K562 (cell line): Measurements from ENCODE around the gene CBFA2T2. TPM values are rescaled to one million over a fixed set of nuclear protein-coding genes. Genes with fewer than 3 reads are reported as not detected.

Source experiments
- CCAR2 ChIP-seq: fragments of 200-400 bp; formaldehyde crosslinking; IDR thresholded peaks from 2 replicates; pipeline ENCODE4 v1.6.1; 2017; ENCODE audit warnings: mild to moderate bottlenecking, low read depth, low read length
- CSDE1 ChIP-seq, 2 experiments: fragments of 450-650 bp; IDR thresholded peaks; 2 replicates each; pipeline ENCODE4 v1.6.1; 2016; ENCODE audit warnings: mild to moderate bottlenecking in 1 of 2
- LCOR ChIP-seq: sonication (generic); formaldehyde crosslinking; IDR thresholded peaks from 2 replicates; pipeline ENCODE4 v1.8.0; 2022; ENCODE audit warnings: mild to moderate bottlenecking, missing genetic modification reagents
- NCOA4 ChIP-seq: fragments of 450-650 bp; IDR thresholded peaks from 2 replicates; pipeline ENCODE4 v1.6.1; 2018; ENCODE audit warnings: mild to moderate bottlenecking; ENCODE audit not compliant: partially characterized antibody
- RAD51 ChIP-seq: fragments of 450-650 bp; IDR thresholded peaks from 2 replicates; pipeline ENCODE4 v1.7.1; 2016; ENCODE audit warnings: low read depth, mild to moderate bottlenecking, borderline replicate concordance
- RCOR1 ChIP-seq, 2 experiments: IDR thresholded peaks; 2 replicates each; pipeline ENCODE4 v1.6.1; 2012; ENCODE audit warnings: low read depth in 2 of 2, low read length in 2 of 2, borderline replicate concordance in 1 of 2, improper control_type of control experiment in 1 of 2
- RUNX1 ChIP-seq: sonication (generic); IDR thresholded peaks from 2 replicates; pipeline ENCODE4 v1.6.1; 2016; ENCODE audit warnings: antibody characterized with exemption, low read depth
- SAFB2 ChIP-seq: fragments of 200-400 bp; formaldehyde crosslinking; IDR thresholded peaks from 2 replicates; pipeline ENCODE4 v1.6.1; 2018; ENCODE audit warnings: borderline replicate concordance, low read length, low read depth, moderate library complexity; ENCODE audit not compliant: severe bottlenecking
- ZNF24 ChIP-seq: fragments of 450-650 bp; IDR thresholded peaks from 2 replicates; pipeline ENCODE4 v1.6.1; 2016
- polyA plus RNA-seq, 8 experiments: library from polyadenylated mRNA; depleted of rRNA in 4 of 8; stranded (reverse) in 5 of 8; unstranded in 3 of 8; fragments of >200 nt; fragmentation: Nextera tagmentation in 2 of 8; fragmentation: Illumina TruSeq in 1 of 8; extraction: Ambion mirVana in 2 of 8; extraction: Trizol in 1 of 8; gene quantifications; 2 replicates each; pipeline versions ENCODE4 v1.2.1 to v1.2.3, GENCODE V29; 2011 to 2014; ENCODE audit warnings: inconsistent platforms in 1 of 8, missing spikeins in 1 of 8
- total RNA-seq, 7 experiments: library from RNA; depleted of rRNA in 6 of 7; stranded (reverse); fragments of >200 nt in 6 of 7; fragmentation: Illumina TruSeq in 2 of 7; extraction: Trizol in 2 of 7; gene quantifications; 2 replicates each; pipeline versions ENCODE4 v1.2.1 to v1.2.3, GENCODE V29; 2011 to 2021; ENCODE audit warnings: low replicate concordance in 1 of 7
- TF ChIP-seq, protein P1 (sequence below): fragments of 450-650 bp; IDR thresholded peaks from 2 replicates; pipeline ENCODE4 v1.7.0; 2016; ENCODE audit warnings: borderline replicate concordance
- TF ChIP-seq, protein P2 (sequence below), 2 experiments: IDR thresholded peaks in 1 of 2; conservative IDR thresholded peaks in 1 of 2; 2 replicates each; pipeline ENCODE4 v1.6.1; 2016; ENCODE audit warnings: low read depth in 2 of 2, mild to moderate bottlenecking in 1 of 2, missing compliant biosample characterization in 1 of 2, missing genetic modification characterization in 1 of 2, moderate library complexity in 1 of 2
- TF ChIP-seq, protein P3 (sequence below), 2 experiments: fragments of 450-650 bp in 1 of 2; IDR thresholded peaks; 2 replicates each; pipeline ENCODE4 v1.6.1; 2011 to 2017; ENCODE audit warnings: low read depth in 2 of 2, antibody characterized with exemption in 1 of 2, borderline replicate concordance in 1 of 2, low read length in 1 of 2, mild to moderate bottlenecking in 1 of 2, mixed read lengths in 1 of 2; ENCODE audit not compliant: control insufficient read depth in 1 of 2
- TF ChIP-seq, protein P4 (sequence below): conservative IDR thresholded peaks from 2 replicates; pipeline ENCODE4 v1.6.1; 2011; ENCODE audit warnings: low read depth, mild to moderate bottlenecking, low read length; ENCODE audit not compliant: control insufficient read depth

The CBFA2T2 gene
- total and polyA plus RNA-seq, 9 of the 15 experiments (the other 6 are each of a cell fraction or from before 2014, with no cell fraction given): 0.27 to 9.6 (median 5.8) TPM

DNA sequence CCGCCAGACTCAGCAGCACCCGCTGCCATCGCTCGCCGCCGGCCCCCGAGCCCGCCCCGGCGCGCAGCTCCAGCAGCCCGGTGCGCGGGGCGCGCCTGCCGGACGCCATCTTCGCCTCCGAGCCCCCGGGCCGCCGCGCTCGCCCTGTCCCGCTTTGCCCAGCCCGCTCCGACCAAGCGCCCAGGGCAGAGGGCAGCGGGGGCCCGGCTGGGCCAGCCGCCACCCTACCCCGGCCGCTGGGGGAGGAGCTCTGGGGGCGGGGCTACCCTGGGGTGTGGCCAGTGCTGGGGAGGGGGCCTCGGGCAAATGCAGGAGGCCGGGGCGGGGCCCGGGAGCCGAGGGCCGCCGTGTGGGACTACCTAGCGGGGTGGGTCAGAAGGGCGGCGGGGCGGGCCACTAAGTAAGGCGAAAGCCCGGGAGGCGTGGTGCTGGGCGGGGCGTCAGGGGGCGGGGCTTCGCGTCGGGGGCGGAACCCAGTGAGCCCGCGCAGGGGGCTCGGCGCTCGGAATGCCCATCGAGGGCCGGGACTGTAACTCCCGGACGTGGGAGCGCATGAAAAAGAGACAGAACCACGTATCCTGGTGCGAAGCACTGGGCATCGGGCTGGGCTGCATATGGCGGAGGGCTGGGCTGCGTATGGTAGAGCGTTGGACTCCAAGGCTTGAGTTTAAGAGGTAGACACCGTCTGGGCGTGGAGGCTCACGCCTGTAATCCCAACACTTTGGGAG, 46.2 kb upstream of the CBFA2T2 start, which contains the start of gene SNTA1 (continued):
- TF ChIP-seq RCOR1 (IDR thresholded peaks at IDR 0.05; ENCODE audit: borderline replicate concordance in 1 of 2, low read depth in 2 of 2, low read length in 2 of 2): no peak
- TF ChIP-seq NCOA4: no peak
- TF ChIP-seq CCAR2: no peak
- TF ChIP-seq, protein P1, sequence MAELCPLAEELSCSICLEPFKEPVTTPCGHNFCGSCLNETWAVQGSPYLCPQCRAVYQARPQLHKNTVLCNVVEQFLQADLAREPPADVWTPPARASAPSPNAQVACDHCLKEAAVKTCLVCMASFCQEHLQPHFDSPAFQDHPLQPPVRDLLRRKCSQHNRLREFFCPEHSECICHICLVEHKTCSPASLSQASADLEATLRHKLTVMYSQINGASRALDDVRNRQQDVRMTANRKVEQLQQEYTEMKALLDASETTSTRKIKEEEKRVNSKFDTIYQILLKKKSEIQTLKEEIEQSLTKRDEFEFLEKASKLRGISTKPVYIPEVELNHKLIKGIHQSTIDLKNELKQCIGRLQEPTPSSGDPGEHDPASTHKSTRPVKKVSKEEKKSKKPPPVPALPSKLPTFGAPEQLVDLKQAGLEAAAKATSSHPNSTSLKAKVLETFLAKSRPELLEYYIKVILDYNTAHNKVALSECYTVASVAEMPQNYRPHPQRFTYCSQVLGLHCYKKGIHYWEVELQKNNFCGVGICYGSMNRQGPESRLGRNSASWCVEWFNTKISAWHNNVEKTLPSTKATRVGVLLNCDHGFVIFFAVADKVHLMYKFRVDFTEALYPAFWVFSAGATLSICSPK: no peak
- TF ChIP-seq, protein P2, sequence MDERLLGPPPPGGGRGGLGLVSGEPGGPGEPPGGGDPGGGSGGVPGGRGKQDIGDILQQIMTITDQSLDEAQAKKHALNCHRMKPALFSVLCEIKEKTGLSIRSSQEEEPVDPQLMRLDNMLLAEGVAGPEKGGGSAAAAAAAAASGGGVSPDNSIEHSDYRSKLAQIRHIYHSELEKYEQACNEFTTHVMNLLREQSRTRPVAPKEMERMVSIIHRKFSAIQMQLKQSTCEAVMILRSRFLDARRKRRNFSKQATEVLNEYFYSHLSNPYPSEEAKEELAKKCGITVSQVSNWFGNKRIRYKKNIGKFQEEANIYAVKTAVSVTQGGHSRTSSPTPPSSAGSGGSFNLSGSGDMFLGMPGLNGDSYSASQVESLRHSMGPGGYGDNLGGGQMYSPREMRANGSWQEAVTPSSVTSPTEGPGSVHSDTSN (CRISPR knock-in tag; IDR thresholded peaks at IDR 0.05; ENCODE audit: low read depth): no peak
- TF ChIP-seq, protein P2 (tag; conservative IDR thresholded peaks at IDR 0.05; ENCODE audit: low read depth): no peak
- TF ChIP-seq ZNF24: no peak
- TF ChIP-seq, protein P3, sequence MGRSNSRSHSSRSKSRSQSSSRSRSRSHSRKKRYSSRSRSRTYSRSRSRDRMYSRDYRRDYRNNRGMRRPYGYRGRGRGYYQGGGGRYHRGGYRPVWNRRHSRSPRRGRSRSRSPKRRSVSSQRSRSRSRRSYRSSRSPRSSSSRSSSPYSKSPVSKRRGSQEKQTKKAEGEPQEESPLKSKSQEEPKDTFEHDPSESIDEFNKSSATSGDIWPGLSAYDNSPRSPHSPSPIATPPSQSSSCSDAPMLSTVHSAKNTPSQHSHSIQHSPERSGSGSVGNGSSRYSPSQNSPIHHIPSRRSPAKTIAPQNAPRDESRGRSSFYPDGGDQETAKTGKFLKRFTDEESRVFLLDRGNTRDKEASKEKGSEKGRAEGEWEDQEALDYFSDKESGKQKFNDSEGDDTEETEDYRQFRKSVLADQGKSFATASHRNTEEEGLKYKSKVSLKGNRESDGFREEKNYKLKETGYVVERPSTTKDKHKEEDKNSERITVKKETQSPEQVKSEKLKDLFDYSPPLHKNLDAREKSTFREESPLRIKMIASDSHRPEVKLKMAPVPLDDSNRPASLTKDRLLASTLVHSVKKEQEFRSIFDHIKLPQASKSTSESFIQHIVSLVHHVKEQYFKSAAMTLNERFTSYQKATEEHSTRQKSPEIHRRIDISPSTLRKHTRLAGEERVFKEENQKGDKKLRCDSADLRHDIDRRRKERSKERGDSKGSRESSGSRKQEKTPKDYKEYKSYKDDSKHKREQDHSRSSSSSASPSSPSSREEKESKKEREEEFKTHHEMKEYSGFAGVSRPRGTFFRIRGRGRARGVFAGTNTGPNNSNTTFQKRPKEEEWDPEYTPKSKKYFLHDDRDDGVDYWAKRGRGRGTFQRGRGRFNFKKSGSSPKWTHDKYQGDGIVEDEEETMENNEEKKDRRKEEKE (IDR thresholded peaks at IDR 0.05; ENCODE audit: borderline replicate concordance in 1 of 2, control insufficient read depth in 1 of 2, low read depth in 2 of 2, low read length in 1 of 2): no peak
- 0 out of 2 replicates have a peak, but pooled peaks have one; percentile 17 for TF ChIP-seq LCOR
- no peak for TF ChIP-seq CSDE1 (IDR thresholded peaks at IDR 0.05)
- TF ChIP-seq, protein P4, sequence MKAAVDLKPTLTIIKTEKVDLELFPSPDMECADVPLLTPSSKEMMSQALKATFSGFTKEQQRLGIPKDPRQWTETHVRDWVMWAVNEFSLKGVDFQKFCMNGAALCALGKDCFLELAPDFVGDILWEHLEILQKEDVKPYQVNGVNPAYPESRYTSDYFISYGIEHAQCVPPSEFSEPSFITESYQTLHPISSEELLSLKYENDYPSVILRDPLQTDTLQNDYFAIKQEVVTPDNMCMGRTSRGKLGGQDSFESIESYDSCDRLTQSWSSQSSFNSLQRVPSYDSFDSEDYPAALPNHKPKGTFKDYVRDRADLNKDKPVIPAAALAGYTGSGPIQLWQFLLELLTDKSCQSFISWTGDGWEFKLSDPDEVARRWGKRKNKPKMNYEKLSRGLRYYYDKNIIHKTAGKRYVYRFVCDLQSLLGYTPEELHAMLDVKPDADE: no peak; the same call in 1 of the 2 replicates
- TF ChIP-seq SAFB2: no peak
- TF ChIP-seq RUNX1: no peak
- TF ChIP-seq RAD51: no peak
